ENCODE results near the gene LRP10.
A peak's percentile ranks its signal among the peaks of the same experiment; 100 is the strongest.
"Not testable (repeated sequence)": the region's sequence is repeated elsewhere in the genome, so short reads cannot be mapped to it uniquely, and the experiment has no call there.

LRP10 gene

DNA sequence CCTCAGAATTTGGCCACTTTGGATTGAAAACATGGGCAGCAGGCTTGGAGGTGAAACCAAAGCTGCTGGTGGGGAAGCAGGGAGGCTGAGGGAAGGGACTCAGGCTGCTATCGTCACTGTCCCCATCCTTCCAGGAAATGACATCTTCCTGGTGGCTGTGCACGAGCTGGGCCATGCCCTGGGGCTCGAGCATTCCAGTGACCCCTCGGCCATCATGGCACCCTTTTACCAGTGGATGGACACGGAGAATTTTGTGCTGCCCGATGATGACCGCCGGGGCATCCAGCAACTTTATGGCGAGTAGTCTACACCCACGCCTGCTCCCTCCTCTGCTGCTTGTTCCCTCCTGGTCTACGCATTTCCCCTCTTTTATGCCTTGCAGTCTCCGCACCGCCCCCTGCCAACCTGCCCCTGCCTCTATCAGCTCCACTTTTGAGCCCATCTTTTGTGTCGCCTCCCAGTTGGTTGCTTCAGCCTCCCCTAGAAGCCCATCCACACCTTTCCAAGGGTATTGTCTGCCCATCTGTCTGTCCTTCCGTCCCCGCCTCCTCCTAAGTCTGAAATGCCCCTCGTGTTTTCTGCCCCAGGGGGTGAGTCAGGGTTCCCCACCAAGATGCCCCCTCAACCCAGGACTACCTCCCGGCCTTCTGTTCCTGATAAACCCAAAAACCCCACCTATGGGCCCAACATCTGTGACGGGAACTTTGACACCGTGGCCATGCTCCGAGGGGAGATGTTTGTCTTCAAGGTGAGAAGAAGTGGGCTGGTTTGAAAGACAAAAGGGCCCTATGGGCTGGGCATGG lies 28.2 kb upstream of the LRP10 start:
- no peak for DNase-seq

DNA sequence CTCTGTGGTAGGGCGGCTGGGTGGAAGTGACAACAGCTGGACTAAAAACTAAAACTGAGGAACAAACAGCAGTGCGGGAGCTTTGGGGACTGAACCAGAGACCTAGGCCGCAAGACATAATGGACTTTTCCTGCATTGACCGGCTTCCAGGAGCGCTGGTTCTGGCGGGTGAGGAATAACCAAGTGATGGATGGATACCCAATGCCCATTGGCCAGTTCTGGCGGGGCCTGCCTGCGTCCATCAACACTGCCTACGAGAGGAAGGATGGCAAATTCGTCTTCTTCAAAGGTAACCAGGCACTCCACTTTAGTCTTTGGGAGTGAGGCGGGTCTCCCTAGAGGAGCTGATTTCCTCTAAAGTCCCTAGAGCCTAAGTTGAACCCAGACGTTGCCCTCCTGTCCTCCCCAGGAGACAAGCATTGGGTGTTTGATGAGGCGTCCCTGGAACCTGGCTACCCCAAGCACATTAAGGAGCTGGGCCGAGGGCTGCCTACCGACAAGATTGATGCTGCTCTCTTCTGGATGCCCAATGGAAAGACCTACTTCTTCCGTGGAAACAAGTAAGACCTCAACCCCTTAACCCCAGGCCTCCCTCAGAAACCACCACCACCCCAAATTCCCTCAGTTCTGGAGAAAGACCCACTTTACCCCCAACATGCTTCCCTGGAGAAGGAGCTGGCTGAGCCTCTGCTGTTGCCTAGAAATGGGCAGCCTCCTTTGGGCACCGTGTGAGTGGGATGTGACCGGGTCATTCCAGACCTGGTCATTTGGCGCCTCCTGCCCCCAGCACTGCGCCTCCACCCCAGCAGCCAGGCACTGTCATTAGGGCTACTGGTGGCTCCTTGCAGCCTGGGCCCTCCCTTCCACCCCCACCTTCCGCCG lies 27.1 kb upstream of the LRP10 start:
- DNase-seq, result no peak

- DNase-seq, result no peak
Measured at GRCh38 chr14:22845103-22845394, 26.5 kb upstream of the LRP10 start.

GRCh38 chr14:22845821-22846625 lies 25.5 kb upstream of the LRP10 start:
- DNase-seq, result no peak

DNA sequence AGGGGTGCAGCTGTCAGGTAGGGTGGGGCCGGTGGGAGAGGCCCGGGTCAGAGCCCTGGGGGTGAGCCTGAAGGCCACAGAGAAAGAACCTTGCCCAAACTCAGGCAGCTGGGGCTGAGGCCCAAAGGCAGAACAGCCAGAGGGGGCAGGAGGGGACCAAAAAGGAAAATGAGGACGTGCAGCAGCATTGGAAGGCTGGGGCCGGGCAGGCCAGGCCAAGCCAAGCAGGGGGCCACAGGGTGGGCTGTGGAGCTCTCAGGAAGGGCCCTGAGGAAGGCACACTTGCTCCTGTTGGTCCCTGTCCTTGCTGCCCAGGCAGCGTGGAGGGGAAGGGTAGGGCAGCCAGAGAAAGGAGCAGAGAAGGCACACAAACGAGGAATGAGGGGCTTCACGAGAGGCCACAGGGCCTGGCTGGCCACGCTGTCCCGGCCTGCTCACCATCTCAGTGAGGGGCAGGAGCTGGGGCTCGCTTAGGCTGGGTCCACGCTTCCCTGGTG lies 24.7 kb upstream of the LRP10 start:
- no peak for DNase-seq

GRCh38 chr14:22847661-22848341 lies 23.7 kb upstream of the LRP10 start:
- no peak for DNase-seq

DNA sequence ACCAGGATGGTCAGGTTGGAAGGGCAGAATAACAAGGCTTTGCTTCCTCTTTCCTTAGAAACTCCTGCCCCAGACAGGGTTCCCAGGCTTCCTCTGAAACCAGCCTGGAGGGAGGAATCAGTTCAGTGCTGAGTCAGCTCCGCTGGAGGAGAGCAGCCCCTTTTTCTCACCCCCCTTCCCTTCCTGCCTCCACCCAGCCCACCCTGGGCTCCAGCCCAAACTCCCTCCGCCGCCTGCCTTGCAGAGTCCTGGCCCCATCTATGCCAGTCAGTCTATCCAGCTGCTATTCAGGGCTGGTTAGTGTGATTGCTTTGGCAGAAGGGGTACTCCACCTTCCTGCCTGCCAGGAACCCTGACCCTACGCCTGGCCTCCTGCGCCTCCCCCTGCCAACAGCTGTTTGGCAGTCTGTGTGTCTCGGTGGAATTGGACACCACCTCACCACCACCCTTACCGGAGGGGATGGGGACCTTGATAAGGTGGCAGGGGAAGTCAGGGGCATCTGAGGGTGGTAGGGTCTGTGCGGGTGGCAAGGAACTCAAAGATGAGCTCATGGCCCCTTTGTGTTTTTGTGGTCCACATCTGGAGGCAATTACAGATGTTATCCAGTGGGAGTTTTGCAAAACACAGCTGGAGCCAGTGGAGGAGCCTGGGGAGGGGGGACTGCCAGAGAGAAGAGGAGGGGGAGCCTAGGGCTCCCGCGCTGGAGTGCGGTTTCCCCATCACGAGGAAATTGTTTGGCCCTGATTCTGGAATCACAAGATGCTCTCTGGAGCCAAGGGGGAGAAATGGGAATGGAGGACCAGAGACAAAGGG lies 23.0 kb upstream of the LRP10 start:
- no peak for DNase-seq

GRCh38 chr14:22849212-22849819 lies 22.2 kb upstream of the LRP10 start:
- no peak for DNase-seq

GRCh38 chr14:22850944-22851764 lies 20.4 kb upstream of the LRP10 start:
- peak; percentile 54 for DNase-seq

DNA sequence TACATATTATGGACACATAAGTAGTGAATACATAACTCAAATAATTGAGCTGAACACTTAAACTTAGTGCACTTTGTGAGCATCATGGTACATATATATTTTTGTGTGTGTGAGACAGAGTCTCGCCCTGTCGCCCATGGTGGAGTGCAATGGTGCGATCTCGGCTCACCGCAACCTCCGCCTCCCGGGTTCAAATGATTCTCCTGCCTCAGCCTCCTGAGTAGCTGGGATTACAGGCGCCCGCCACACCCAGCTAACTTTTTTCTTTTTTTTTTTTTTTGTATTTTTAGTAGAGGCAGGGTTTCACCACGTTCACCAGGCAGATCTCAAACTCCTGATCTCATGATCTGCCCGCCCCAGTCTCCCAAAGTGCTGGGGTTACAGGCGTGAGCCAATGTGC lies 19.4 kb upstream of the LRP10 start:
- not testable (repeated sequence) for DNase-seq

GRCh38 chr14:22852599-22852939 lies 19.0 kb upstream of the LRP10 start:
- DNase-seq, result no peak

DNA sequence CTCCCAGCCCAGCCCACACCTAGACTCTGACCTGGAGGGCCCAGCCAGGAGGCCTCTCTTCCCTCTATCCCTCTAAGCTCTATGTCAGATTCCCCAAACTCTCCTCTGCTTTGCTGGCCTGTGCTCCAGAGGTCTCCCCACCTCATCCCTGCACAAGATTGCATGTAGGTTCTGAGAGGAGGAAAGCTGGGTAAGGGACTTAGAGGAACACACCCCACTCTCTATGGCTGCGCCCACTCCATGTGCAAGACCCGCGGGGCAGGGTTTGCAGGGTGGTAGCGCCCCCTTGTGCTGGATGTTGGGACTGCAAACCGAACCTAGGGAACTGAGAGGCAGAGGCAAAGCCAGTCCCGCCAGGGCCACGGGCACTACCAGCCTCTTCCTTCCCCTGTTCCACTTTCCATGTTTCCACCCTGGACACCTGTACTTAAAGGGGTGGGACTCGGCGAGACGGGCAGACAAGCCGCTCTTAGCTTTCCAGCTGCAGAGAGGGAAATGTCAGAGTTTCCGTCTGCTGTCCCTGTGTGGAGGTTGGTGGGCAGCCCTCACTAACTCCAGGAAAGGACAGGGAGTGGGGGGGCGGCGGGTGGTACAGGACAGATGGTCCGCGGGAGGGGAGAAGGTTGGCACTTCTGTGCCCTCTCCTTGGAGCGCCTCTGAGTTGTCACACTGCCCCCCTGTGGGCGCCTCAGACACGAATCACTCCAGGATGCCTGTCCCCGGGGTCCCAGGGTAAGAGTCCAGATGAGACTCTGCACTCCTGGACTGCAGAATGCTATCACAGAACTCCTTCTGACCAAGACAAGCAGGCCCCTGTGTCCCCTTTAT lies 18.4 kb upstream of the LRP10 start:
- DNase-seq, result peak; percentile 91

DNA sequence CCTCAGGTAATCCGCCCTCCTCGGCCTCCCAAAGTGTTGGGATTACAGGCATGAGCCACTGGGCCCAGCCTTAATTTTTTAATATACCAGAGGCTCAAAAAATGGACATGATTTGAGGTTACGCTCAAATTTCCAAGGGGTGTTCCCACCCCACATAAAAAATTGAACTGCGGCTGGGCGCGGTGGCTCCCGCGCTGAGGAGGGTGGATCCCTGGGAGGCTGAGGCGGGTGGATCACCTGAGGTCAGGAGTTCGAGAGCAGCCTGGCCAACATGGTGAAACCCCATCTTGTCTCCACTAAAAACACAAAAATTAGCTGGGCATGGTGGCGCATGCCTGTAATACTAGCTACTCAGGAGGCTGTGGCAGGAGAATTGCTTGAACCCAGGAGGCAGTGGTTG lies 17.2 kb upstream of the LRP10 start:
- DNase-seq, result not testable (repeated sequence)

DNA sequence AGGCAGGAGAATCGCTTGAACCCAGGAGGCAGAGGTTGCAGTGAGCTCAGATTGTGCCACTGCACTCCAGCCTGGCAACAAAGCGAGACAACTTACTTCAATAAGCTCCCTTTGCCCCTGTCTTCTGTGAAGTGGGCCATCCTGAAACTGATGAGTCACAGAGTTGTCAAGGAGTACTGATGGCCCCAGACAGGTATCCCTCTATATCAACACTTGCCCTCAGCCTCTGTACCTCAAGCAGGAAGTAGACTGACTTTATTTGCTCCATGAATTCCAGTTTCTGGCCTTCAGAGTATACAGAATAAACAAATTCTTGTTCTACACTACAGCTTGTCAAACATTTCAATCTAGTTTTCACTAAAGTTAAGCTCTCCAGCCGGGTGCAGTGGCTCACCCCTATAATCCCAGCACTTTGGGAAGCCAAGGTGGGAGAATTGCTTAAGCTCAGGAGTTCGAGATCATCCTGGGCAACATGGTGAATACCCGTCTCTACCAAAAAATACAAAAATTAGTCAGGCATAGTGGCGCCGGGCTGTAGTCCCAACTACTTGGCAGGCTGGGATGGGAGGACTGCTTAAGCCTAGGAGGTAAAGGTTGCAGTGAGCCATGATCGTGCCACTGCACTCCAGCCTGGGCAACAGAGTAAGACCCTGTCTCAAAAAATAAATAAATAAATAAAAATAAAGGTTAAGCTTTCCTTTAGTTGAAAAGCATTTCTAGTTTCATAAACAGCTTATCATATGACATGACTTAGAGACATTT lies 16.4 kb upstream of the LRP10 start:
- DNase-seq, result no peak

- no peak for DNase-seq
Measured at GRCh38 chr14:22856428-22856827, 15.1 kb upstream of the LRP10 start.

GRCh38 chr14:22860377-22860776 lies 11.2 kb upstream of the LRP10 start:
- not testable (repeated sequence) for DNase-seq

- no peak for DNase-seq
Measured at GRCh38 chr14:22861651-22862050, 9.9 kb upstream of the LRP10 start.

DNA sequence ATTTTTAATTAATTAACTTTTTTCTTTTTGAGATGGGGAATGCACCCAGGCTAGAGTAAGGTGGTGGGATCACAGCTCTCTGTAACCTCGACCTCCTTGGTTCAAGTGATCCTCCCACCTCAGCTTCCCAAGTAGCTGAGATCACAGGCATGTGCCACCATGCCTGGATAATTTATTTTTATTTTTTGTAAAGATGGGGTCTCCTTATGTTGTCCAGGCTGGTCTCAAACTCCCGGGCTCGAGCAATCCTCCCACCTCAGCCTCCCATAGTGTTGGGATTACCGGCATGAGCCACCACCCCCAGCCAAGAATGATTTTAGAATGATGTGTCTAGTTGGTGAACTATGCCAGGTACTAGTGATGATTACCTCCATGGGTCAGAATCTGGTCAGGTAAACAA lies 6.6 kb upstream of the LRP10 start:
- DNase-seq, result no peak
